COLO668 (cell line): ENCODE results near the gene GFOD1.
A peak's percentile ranks its signal among the peaks of the same experiment; 100 is the strongest.
"Not testable (repeated sequence)": the region's sequence is repeated elsewhere in the genome, so short reads cannot be mapped to it uniquely, and the experiment has no call there.

Source experiments
- DNase-seq: peaks from one replicate; lab custom pipeline; 2025; ENCODE audit not compliant: unreplicated experiment; lab: John Stamatoyannopoulos, UW

GFOD1 gene

GRCh38 chr6:13511913-13512717 lies 24.7 kb upstream of the GFOD1 start:
- no peak for DNase-seq

GRCh38 chr6:13511141-13511571 lies 23.8 kb upstream of the GFOD1 start:
- not testable (repeated sequence) for DNase-seq

DNA sequence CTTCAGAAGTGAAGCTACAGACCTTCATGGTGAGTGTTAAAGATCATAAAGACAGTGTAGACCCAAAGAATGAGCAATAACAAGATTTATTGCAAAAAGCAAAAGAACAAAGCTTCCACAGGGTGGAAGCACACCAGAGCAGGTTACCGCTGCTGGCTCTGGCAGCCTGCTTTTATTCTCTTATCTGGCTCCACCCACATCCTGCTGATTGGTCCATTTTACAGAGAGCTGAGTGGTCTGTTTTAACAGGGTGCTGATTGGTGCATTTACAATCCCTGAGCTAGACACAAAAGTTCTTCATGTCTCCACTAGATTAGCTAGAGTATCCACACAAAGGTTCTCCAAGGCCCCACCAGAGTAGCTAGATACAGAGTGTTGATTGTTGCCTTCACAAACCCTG lies 23.0 kb upstream of the GFOD1 start:
- not testable (repeated sequence) for DNase-seq

DNA sequence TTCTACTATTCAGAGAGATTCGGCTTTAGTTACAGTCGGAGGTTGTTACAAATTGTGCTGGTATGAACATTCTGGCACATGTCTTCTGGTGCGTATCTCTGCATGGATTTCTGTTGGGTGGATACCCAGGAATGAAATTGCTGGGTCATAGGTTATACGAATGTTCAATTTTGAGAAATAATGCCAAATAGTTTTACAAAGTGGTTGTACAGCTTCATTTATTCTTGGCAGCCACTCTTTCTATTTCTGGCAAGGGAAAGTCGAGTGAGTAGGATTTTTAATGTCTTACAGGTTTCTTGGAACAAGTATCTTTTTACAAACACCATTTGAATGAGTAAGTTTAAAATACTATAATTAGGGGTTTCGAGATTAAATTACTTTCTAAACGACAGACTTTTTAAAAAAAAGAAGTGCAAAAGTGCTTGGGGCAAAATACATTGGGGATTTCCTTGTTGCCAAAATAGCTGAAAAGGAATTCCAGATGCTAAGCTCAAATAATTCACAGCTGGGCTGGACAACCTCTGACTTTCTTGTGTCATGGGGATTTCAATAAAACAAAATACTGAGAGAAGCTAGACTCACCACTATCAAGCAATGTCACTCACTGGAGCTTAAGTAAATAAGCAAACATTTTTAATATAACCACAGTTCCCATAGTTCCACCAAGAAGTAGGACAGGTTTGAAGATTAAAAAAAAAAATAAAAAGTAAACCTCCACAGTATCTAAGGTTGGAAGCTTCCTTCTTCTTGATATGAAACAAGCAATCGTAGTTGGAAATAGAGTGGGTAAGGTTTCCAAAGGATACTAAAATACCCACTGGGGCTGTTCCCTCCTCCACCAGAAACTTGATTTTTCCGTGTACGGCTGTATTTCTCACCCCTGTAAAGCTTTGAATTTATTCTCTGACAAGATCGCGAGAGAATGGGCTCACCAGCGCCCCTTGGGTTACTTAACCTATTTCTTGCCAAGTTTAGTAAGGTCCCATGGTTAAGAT lies 21.6 kb upstream of the GFOD1 start:
- no peak for DNase-seq

GRCh38 chr6:13507306-13507860 lies 20.0 kb upstream of the GFOD1 start:
- DNase-seq, result no peak

- no peak for DNase-seq
These were observed 17.9 kb upstream of the GFOD1 start for GRCh38 chr6:13505345-13505734.

- DNase-seq, result no peak
These were observed 17.4 kb upstream of the GFOD1 start for GRCh38 chr6:13504611-13505344.

- no peak for DNase-seq
These were observed 13.5 kb upstream of the GFOD1 start for GRCh38 chr6:13500915-13501314.

DNA sequence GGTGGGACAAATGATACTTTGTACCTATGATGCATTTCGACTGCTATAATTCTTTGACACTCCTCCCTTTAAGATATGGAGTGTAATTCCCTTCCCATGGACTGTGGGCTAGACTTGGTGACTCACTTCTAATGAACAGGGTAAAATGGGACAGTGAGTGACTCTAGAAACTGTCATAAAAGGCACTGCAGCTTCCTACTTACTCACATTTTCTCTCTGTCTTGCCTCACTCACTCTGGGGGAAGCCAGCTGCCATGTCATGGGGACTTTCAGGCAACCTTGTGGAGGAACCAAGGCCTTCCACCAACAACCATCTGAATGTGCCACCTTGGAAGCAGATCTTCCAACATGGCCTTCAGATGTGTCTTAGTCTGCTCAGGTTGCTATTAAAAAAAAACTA lies 12.9 kb upstream of the GFOD1 start:
- DNase-seq, result no peak

DNA sequence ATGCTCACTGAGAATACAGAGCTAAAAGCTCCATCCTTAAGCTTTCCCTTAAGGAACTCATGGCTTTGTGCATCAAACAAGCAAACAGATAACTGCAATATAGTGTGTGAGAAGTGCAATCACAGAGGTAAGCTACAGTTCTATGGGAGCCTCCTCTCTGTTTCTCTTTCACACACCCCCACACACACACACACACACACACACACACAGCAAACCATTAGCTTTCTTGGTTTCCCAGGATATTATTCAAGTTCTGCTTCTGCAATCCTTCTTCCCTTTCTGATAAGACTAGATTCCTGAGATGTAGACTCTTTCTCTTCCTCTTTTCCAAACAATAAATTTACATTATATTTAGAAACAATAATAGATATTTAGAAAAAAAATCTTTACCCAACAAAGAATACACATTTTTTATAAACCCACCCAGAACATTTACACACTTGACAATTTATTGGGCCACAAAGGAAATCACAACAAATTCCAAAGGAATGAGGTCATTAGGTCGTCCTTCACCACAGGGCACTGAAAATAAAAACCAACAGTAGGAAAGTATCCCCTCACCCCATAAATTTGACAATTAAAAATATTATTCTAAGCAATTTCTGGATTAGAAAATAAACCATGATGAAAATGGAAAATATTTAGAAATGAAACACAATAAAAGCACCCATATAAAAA lies 9.3 kb upstream of the GFOD1 start:
- no peak for DNase-seq

- no peak for DNase-seq
These were observed 8.4 kb upstream of the GFOD1 start for GRCh38 chr6:13495818-13496217.

DNA sequence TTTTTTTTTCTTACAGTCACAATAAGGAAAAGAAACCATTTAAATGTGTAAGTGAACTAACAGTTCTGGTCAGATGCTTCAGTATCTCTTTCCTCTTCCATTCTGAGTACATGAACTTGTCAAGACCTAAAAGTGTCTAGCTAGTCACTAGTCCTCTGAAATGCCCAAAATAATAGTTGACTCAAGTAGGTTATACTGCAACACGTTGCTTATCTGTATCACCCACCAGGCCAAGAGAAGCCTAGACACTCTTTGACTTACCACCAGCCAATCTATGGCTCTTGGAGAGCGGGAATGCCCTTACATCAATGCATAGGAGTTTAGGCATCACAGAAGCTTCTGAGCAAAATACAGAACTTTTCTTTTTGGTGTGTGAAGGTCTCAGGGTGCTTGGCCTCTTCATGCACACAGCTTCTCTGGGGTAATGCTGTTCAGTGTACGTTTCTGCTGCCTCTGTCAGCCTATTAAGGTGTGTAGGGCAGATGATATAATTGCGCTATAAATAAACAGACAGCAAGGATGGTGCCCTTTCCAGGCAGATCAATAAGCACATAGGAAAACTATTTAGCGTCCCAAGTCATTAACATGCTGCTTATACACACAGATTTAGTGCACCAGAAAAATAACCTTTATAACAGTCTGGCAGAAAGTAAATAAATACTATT lies 7.8 kb upstream of the GFOD1 start:
- DNase-seq, result no peak

- no peak for DNase-seq
These were observed 6.7 kb upstream of the GFOD1 start for GRCh38 chr6:13494137-13494536.

GRCh38 chr6:13493147-13493546 lies 5.7 kb upstream of the GFOD1 start:
- DNase-seq, result no peak

DNA sequence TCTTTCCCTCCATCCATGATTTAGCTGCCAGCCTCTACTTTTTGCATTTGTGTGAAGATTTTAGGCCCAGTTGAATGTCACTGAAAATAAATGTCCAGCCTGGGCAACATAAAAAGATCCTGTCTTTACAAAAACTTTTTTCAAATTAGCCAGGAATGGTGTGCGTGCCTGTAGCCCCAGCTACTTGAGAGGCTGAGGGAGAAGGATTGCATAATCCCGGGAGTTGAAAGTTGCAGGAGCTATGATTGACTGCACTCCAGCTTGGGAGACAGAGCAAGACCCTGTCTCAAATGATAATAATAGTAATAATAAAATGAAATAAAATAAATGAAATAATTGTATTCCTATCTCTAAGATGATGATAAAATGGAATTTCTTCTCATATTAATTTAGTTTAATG lies 5.0 kb upstream of the GFOD1 start:
- DNase-seq, result no peak

GRCh38 chr6:13491538-13491937 lies 4.1 kb upstream of the GFOD1 start:
- DNase-seq, result no peak

GRCh38 chr6:13490402-13490801 lies 3.0 kb upstream of the GFOD1 start:
- DNase-seq, result no peak

DNA sequence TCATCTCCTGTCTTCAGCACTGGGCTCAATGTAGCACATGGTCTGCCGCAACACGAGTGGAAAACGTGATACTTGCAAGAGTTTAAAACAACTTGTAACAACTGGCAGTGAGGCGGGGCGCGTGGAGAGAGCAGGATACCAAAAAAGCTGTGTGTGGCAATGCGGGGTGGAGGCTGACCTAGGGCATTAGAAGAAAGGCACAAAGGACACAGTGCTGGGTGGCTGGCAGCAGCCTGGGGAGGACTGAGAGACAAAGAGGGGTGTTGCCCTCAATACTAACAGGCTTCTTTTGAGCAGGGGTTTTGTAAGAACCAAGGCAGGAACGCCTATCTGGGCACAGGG lies 1.5 kb upstream of the GFOD1 start:
- DNase-seq, result no peak

DNA sequence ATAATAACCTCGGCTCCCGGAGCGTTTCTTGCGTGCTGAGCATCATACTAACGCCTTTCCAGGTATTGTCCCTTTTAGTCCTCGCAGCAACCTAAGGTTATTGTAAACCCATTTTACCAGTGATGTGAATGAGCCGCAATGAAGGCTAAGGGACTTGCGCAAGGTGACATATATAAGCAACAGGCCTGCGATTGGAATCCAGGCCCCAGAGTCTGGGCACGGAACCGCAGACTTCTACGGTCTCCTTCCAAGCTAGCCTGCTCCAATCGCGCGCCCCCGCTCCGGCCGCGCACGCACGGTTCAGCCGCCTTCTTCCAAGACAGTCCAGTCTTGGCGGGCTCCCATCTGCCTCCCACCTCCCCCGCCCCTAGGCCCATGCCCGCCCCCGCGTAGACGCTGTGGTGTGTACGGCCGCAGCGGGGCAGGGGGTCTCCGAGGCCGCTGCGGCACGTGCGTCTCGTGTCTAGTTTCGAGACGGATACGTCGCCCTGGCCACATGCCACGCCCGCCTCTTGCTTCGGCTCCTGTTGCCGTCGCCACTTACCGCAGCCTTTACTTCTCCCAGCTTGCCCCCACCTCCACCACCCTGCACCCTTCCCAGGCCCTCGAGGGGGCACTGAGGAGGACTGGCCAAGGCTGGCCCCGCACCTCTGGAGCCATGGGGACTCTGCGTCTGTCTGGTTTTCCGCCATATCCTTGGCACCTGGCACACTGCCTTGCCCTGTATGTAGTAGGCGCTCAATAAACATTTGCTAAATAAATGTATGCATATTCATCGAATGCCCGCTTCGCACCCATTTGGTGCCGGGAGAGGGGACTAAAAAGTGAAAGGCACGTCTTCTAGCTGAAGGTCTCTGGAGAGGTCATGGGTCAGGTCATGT lies 855 bp upstream of the GFOD1 start:
- peak; percentile 29 for DNase-seq
